Erythroblast (primary cell): ENCODE measurements around the gene CLCNKB.
"Not testable (repeated sequence)": the region's sequence is repeated elsewhere in the genome, so short reads cannot be mapped to it uniquely, and the experiment has no call there.

Experiments used
- DNase-seq, 2 experiments: peaks; one replicate each; lab custom pipeline; 2025; lab: John Stamatoyannopoulos, UW
- GATA1 ChIP-seq: IDR thresholded peaks from 2 replicates; pipeline ENCODE4 v1.6.1; 2011; ENCODE audit warnings: low read depth, mild to moderate bottlenecking, control low read depth, low read length, moderate library complexity
- POLR2A ChIP-seq: IDR thresholded peaks from 2 replicates; pipeline ENCODE4 v1.6.1; 2011; ENCODE audit warnings: mild to moderate bottlenecking, low read length

CLCNKB gene

DNA sequence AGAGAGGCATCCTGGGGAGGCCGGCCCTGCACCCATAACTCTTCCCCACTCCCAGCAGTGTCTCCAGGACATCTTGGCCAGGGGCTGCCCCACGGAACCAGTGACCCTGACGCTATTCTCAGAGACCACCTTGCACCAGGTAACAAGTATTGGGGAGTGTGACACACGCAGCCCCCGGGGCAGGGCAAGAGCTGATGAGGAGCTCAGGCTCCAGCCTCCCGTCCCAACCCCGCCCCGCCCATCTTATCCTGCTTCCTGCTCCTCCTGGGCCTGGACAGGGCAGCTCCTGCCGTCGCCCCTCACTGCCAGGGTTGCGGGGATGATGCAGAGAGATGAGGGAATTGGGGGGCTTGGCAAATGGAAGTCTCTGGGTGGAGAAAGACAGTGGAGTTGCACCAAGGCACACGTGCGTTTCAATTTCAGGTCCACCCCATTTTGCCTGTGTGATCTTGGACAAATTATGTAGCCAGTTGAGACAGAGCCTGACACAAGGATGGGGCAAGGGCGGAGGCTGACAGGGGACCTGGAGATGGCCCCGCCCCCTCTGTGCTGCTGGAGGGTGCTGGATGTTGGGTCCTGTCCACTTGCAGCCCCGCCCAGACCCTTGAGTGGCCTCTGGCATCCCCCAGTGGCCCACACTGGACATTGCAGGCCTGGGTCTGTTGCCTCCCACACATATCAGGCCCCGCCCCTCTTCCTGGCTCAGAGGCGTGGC, 11.0 kb upstream of the CLCNKB start:
- peak; percentile 84 to 86 for DNase-seq
- TF ChIP-seq GATA1 (no peak), POLR2A (no peak)

DNA sequence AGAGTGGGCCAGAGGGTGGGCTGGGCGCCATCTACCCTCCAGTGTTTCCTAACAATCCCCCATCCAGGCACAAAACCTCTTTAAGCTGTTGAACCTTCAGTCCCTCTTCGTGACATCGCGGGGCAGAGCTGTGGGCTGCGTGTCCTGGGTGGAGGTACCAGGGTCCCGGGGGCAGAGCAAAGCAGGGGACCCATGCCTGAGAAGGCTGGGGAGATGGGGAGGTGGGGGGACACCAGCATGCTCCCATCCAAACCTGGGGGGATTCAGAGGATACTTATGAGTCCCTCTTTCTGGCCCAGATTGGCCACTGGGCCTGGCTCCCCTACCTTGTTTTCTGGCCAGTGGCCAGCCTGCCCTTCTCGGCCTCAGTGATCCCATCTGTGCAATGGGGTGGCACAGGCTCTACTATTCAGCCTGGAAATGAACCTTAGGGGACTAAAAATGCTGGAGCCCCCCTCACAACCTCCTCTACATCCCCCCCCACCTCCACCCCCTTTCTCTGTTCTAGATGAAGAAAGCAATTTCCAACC, 10.4 kb upstream of the CLCNKB start:
- DNase-seq: not testable (repeated sequence)

DNA sequence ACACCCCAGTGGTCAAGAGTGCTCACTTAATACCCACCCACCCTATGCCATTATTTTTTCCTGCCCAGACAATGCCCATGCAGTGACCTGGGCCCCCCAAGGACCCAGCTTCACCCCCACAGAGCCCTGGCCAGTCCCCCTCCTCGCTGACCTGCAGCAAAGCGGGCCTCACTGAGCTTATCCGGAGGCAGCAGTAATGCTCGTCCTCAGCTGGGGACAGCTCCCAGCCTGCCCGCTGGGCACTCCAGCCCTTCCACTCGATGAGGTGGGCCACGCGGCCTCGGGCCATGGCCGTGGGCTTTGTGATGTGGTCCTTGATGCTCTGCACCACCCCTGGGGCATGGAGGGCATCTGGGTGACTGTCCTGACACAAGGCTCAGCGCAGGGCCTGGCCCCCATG, 7.1 kb upstream of the CLCNKB start:
- not testable (repeated sequence) for DNase-seq

DNA sequence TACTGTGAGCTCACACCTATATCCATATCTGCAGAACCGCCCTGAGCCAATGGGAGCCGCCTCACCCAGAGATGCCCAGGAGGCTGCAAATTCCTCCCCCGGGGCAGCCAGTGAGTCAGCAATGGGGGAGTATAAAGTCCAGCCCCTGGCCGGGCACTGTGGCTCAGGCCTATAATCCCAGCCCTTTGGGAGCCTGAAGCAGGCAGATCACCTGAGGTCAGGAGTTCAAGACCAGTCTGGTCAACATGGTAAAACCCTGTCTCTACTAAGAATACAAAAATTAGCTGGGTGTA, 5.0 kb upstream of the CLCNKB start:
- no peak for DNase-seq
- TF ChIP-seq POLR2A (no peak), GATA1 (no peak)

DNA sequence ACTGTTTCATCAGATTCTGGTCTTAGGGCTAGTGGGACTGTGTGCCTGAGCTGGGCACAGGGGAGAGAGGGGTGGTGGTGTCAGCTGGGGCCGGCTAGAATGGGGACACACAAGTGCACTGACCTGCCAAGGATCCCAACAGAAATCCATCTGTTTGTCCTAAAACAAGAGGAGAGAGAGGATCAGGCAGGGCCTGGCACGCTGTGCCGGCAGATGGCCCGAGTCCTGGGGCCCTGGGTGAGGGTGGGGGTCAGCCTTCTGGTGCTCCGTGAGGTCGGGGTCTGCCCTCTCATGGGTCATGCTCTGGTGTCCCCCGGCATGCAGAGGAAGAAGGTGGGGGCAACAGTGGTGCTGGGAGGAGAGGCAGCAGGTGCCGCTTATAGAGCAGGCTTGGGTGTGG, 3.7 kb upstream of the CLCNKB start:
- not testable (repeated sequence) for DNase-seq

DNA sequence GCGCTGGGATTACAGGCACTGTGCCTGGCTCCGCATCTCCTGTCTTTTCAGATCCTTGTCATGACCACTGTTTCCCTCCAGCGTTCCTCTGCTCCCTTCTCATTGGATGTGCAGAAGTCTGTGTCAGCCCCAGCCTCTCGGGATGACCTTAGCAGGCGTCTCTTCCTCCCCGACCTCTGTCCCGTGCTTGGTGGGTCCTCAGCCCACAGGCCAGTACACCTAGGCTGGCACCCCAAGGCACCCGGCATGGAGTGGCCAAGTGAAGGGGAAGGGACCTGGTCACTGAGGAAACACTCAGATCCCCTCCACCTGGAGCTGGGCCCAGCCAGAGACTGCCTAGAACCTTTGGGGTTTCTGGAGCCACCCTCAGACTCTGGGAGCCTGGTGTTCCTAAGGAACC, 2.4 kb upstream of the CLCNKB start:
- TF ChIP-seq POLR2A (no peak), GATA1 (no peak)
- DNase-seq: no peak

DNA sequence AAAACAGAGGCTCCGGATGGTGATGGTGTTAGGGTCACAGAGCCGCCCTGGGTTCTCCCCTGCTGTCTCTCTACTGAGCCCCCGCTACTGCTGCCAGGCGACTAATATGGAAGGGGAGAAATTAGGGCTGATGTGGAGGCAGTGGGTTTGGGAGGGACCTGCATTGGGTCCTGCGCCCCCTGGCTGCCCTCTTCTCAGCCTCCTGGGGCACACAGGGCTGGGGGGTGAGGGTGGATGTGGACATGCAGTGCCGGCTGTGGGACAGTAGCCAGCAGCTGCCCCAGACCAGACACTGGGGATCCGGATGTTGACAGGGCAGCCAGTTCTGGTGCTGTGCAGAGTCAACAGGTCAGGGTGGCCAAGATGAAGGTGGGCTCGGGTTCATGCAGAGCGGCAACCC, 1.5 kb upstream of the CLCNKB start:
- TF ChIP-seq POLR2A (no peak), GATA1 (no peak)

DNA sequence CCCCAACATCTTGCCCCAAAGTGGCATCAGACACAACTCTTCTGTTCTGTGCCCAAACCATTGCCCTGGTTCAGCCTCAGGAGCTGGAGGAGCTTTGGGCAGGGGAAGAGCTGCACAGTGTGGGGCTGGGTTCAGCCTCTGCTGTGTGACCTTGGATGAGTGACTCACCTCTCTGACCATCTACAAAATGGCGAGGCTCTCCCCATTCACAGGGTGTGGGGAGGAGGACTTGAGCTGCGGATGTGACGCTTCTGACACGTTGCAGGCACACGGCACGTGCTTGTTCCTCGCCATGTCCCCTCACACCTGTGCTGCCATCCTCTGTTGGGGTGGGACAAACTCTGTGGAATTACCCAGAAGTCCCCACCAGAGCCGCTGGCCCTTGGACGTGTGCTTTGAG, 928 bp upstream of the CLCNKB start:
- not testable (repeated sequence) for DNase-seq

More for the DNA sequence above, 1.5 kb upstream of the CLCNKB start:
- no peak for DNase-seq

DNA sequence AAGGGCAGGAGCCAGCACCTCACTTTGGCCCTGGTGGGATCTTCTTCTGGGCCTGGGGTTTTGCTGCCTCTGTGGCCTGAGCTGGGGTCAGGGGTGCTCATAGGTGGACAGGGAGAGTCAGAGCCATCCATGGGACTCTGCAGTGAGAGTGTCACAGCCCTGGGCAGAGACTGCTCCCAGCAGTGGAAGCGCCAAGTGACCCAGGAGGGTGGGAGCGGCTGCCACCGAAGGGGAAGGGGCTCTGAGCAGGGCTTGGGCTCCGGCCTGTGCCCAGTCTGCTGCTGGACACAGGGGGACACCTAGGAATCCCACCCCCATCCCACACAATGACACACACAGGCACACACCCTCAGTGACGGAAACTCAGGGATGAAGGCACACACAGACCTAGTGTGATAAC, 368 bp downstream of the CLCNKB start:
- DNase-seq: no peak
- TF ChIP-seq POLR2A (no peak), GATA1 (no peak)

DNA sequence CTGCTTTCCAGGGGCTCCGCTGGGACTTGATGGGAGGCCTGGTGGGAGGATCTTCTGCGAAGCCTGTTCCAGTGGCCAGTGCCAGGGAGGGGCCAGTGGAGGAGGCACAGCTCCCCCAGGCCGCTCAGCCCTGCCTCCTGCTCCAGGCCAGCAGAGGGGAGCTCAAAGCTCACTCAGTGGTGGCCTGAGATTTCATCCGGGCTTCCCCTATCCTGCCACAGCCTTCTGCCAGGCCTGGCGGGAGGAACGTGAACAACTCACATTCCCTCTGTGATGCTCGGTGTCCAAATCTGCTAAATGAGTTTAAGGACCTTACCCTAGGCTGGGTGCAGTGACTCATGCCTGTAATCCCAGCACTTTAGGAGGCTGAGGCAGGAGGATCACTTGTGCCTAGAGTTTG, 3.3 kb downstream of the CLCNKB start:
- TF ChIP-seq GATA1 (no peak), POLR2A (no peak)
- DNase-seq: no peak

DNA sequence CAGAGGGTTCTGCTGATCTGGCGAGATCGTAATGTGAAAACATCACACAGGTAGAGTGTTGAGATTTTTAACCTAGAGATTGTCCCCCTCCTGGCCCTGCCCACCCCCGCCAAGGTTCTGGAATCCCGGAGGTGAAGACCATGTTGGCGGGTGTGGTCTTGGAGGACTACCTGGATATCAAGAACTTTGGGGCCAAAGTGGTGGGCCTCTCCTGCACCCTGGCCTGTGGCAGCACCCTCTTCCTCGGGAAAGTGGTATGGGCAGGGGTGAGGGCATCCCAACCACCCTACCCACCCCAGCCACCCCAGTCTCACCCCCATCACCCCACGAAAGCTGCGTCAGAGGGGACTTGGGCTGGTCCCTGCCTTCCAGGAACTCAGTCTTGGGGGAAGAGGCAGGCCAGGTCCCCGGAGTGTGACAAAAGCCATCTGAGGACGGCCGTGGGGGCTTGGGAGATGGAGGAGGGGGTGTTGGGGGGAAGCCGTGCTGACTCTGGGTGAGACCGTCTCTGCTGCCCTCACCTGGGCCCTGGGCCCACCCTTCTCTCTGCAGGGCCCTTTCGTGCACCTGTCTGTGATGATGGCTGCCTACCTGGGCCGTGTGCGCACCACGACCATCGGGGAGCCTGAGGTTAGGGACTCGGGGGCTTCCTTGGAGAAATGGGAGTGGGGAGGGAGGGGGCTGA, 4.4 kb downstream of the CLCNKB start:
- TF ChIP-seq GATA1 (no peak), POLR2A (no peak)
- DNase-seq: no peak

DNA sequence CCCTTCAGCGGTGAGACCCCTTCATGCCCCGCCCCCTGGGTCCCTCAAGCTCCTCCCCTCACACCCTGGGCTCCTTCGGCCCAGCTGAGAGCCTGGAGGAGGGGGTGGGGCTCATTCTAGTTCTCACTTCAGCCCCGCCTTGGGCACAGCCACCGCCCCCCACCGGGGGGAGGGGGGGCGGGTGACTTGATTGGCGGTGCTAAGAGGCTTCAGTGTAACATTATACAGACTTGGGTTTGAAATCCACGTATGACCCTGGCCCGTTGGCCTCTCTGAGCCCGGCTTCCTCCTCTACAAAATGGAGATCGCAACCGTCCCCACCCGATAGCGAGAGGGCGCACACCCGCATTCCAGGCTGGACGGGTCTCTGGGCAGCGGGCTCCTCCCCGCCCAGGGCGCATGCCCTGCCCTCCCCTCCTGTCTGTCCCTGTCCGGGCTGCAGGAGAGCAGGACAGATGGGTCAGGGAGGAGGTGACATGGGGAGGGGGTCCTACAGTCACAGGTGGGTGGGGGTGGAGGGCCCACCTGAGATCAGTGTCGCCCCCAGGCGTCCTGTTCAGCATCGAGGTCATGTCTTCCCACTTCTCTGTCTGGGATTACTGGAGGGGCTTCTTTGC, 5.1 kb downstream of the CLCNKB start:
- DNase-seq: peak; percentile 60 to 61
- TF ChIP-seq GATA1 (no peak), POLR2A (no peak)

DNA sequence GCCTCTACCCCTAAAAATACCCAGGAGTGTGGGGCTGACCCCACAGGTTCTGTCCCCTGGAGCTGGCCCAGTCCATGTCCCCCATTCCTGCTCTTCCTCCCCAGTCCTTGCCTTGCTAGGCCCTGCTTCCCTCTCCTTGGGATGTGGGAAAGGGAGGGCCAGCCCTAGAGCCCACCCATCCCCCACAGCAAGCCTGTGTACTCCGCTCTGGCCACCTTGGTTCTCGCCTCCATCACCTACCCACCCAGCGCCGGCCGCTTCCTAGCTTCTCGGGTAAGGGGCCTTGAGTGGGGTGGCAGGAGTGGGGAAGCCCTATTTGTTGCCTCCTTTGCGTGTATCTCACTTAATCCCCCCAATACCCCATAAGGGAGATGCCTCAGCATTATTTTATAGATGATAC, 6.7 kb downstream of the CLCNKB start:
- TF ChIP-seq GATA1 (no peak), POLR2A (no peak)
- no peak for DNase-seq

DNA sequence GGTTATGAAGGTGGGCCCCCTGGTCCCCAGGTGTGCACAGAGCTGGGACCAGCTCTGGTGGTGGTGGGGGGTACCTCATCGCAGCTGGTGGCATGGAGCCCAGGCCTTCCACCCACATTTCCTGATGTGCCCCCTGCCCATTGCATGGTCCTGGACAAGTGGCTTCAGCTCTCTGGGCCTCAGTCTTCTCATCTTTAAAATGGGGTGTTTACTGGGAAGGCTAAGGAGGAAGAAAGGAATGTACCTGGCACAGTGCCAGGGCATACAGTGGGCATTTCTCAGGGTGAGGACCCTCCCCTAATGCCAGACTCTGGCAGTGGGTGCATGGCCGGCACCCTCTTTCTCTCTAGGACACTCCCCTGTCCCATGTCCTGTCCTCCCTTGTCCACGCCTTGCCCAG, 7.5 kb downstream of the CLCNKB start:
- no peak for DNase-seq
- TF ChIP-seq POLR2A: no peak

DNA sequence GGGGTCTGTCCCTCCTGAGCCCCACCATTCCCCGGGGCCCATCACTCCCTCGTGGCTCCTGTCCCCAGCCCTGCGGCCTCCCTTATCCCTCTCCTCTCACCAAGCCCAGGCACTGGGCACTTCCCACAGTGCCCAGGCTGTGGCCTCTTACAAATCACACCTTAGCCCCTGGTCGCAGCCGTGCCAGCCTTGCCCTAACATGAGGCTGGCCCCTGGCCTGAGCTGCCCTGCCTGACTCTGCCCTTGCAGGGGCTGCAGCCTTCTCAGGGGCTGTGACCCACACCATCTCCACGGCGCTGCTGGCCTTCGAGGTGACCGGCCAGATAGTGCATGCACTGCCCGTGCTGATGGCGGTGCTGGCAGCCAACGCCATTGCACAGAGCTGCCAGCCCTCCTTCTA, 8.4 kb downstream of the CLCNKB start:
- not testable (repeated sequence) for DNase-seq
